ENCODE data around the gene CEBPZ.

CEBPZ gene

DNA sequence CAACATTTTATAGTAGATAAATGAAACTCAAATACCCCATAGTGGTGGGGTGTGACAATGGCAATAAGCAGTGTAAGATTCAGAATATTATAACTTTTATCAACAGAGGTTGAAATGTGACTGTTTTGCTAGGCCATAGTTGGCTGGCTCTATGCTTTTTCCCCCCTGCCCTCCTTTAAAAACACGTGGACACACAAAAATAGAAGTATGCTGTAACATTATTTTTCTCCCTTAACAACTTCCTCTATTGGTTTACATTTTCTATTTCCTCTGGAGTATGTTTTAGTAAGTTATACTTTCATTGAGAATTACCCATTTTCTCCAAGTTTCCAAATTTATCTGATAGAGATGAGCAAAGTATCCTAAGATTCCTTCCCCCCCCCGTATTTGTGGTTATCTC, 31.1 kb upstream of the CEBPZ start:
- TF ChIP-seq, protein P1, sequence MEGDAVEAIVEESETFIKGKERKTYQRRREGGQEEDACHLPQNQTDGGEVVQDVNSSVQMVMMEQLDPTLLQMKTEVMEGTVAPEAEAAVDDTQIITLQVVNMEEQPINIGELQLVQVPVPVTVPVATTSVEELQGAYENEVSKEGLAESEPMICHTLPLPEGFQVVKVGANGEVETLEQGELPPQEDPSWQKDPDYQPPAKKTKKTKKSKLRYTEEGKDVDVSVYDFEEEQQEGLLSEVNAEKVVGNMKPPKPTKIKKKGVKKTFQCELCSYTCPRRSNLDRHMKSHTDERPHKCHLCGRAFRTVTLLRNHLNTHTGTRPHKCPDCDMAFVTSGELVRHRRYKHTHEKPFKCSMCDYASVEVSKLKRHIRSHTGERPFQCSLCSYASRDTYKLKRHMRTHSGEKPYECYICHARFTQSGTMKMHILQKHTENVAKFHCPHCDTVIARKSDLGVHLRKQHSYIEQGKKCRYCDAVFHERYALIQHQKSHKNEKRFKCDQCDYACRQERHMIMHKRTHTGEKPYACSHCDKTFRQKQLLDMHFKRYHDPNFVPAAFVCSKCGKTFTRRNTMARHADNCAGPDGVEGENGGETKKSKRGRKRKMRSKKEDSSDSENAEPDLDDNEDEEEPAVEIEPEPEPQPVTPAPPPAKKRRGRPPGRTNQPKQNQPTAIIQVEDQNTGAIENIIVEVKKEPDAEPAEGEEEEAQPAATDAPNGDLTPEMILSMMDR (IDR thresholded peaks at IDR 0.05), result no peak

DNA sequence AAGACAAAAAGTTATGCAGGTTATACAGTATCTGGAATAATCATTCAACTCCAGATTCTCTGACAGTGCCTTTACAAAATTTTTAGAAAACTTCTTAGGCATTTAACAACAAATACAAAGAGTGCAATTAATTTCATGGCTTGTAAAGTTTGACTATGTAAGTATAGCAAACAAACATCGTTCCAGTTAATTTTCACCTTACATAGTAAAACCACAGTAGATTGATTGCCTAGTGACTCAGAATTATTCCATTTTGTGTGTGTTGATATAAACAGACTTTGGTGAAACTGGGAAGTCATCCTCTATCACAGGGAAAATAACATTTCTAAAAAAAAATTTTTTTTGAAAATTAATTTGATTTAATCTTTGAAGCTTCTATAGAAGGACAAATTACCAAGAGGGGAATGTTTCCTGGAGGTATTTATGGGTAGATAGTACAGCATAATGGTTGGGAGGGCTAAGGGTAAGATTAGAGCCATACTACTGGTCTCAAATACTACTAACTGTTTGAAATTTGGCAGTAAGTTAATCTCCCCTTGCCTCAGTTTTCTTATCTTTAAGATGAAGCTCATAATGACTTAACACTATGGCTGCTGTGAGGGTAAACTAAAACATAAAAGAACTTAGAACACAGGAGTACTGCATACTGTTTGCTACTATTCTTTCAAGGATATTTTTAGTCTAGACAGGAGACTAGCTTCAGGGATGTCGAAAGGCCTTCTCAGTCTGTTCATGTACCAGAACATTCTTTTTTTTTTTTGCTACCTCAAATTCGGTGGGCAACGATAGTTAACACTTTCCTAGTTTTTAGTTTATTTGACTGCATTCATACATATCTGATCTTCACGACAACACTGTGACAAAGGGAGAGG, 19.7 kb upstream of the CEBPZ start:
- TF ChIP-seq, protein P1 (IDR thresholded peaks at IDR 0.05), result no peak

DNA sequence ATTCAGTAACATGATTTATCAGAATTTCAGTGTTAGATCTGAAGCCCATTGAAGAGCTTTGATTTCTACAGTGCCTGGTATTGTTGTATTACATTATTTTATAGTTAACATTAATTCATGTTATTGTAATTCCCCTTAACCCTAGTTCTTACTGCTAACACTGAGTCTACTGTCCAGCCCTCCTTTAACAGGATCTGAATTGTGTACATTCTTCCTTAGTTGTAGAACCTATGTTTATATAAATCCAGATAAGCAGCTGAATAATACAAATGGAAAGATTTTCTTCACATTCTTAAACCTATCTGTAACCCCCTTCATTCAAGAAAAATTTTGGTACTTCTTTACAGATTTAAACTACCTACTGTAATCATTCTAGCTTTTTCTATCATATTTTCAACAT, 14.8 kb upstream of the CEBPZ start:
- TF ChIP-seq, protein P1 (IDR thresholded peaks at IDR 0.05), result no peak

DNA sequence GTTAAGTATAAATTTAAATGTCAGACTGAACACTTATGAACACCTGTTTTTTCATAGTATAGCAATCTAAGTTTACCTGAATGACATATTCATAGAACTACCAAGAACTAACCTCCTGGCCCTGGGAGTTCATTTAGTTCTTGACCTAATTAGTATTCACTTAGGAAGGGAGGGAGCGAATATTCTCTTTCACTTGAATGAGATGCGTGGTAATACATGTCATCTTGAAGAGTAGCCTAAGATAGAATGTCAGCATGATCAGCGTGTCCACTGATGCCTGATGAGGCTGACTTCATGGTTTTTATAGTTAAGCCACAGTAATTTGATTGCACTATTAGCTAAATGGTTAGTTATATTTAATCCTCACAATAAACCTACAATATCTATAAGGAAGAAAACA, 13.4 kb upstream of the CEBPZ start:
- TF ChIP-seq, protein P1 (IDR thresholded peaks at IDR 0.05), result no peak

DNA sequence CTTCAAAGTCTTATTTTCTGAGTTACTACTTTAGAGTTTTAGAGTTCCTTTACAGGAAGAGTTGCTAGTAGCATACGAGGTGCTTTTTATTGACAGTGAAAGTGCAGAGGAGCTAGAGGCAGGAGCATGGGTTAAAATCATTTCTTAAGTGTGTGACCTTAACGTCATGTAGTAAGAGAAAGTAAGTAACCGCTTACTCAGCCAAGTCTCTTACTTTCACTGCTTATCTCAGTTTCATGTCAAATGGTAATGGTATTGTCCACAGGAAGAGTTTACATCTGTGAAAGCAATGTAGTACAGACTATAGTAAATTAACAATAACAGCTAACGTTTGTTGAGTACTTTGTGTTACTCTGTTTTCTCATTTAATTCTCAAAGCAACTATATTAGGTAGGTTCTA, 12.6 kb upstream of the CEBPZ start:
- TF ChIP-seq, protein P1 (IDR thresholded peaks at IDR 0.05), result no peak

DNA sequence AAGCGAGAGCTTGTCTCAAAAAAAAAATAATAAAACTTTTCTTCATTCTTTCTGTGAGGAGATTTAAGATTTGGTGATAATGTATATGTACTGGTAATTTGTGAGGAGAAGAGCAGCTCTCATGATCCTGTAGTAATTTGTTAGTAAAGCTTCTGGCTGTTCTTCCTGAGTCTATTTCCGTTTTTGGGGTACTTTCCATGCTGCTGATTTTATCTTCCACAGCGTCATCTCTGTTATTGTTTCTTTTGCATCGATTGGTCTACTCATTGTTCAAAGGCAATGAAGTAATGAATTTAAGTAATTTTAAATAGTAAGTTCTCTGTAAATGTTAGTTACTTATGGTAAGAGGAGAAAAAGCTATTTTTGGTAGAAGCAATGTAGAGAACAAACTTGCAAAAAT, 12.0 kb upstream of the CEBPZ start:
- TF ChIP-seq, protein P1 (IDR thresholded peaks at IDR 0.05), result no peak

DNA sequence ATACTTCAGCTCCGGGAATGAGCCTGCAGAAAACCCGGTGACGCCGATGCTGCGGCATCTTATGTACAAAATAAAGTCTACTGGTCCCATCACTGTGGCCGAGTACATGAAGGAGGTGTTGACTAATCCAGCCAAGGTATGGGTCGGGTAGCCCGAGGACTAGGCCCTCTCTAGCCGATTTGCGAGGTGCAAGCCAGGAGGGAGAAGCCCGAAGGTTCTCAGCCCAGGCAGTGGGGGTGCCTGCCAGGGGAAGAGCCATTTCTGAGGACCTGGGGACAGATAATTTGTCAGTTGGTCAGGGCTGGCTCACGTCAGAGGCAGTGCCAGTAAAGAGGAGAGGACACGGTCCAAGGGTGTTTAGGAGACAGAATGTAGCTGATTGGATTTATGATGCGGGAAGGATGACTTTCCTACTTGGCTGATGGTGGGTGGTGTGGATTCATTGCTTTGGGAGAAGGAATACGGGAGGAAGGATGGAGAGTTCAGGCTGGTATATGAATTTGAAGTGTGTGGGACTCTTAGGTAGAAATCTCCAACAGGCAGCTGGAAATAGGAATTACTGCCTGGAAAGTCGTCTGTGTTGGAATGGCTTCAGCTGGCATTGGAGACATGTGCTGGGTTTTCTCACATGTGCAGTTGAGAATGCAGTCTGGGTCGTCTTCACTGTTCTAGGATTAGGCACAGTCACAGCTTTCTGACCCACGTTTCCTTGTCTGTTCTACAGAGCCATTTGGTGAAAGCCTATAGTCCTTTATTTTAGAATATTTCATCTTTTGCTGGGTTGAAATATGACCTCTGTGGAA, 936 bp upstream of the CEBPZ start:
- TF ChIP-seq, protein P1 (IDR thresholded peaks at IDR 0.05), result no peak

All from LNCAP (cell line).